Stimulated activated CD4-positive, alpha-beta T cell treated with anti-CD3 and anti-CD28 coated beads, Interleukin-12 subunit alpha, Interleukin-12 subunit beta, amount 100 ng/mL, for 48 hours (primary cell): ENCODE data around the gene UQCRC2.
A peak's percentile ranks its signal among the peaks of the same experiment; 100 is the strongest.
"Not testable (repeated sequence)": the region's sequence is repeated elsewhere in the genome, so short reads cannot be mapped to it uniquely, and the experiment has no call there.

Experiments
- DNase-seq, 3 donors: peaks; one replicate each; pipeline ENCODE4 v3.0.0-alpha.2; 2020; ENCODE audit warnings: low read depth in 2 of 3, low spot score in 1 of 3

The UQCRC2 gene

DNA sequence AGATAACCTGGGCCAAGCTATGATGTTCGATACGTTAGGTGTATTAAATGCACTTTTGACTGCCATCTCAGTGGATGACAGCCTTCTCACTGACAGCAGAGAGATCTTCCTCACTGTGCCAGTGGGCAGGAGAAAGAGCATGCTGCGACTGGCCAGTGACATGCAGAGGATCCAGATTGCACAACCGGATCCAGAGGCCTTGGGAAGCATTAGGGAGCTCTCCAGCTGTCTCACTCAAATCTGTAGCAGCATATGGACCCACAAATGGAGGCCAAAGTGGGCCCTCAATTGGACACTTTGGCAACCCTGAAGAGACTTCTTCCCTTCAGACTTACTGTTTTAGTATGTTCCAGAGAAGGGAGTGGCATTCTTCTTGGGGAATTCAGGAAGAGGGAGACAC, 26.9 kb downstream of the UQCRC2 start:
- no peak for DNase-seq

DNA sequence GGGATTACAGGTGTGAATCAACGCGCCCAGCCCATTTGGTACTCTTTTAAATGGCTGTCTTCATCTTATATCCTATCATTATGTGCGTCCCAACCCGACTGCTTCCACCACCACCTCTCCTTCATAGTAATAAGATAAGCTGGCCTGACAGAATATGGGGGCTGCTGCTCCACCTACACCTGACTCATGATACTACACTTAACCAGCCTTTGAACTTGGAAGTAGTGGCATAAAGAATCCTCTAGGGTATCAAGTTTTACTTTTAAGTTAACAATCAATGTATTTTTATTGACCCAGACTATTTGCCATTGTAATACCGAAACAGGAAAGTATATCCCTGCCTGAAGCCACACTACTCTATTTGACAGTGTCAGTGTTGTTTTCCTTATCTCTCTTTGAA, 28.9 kb downstream of the UQCRC2 start:
- no peak for DNase-seq

DNA sequence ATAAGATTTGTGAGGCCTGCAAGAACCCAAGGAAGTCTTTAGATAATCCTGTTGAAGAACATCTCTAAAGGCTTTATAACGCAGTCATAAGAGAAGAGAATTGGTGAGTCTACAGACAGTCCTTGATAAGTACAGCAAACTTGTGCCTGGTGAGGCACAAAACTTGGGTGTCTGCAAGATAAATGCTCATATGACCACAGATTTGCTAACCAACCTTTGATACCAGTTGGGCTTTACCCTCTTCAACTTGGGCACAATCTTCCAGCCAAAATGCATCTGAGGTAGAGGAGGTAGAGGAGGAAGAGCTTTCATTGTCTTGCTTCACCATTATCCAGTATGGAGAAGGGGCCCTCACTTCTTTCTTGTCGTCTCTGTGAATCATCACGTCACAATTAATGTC, 30.9 kb downstream of the UQCRC2 start:
- no peak for DNase-seq

DNA sequence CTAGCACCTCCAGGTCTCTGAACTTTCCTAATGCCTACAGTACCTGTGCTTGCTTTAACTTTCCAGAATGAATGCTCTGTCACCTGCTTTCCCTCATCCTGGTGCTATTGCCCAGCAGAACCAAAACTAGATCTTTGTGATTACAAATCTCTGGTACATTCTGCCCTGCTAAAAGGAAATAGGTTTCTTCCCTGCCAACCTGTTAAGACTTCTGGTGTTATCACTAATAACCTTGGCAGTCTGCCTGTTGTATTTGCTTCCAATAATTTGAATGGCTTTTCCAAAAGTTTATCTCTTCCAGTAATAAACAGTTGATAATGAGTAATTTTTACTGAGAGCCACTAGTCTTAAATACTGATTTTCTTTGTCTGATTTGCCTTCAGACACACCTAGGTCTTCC, 32.4 kb downstream of the UQCRC2 start:
- no peak for DNase-seq

- no peak for DNase-seq
These were observed 33.6 kb downstream of the UQCRC2 start for GRCh38 chr16:21986692-21987246.

DNA sequence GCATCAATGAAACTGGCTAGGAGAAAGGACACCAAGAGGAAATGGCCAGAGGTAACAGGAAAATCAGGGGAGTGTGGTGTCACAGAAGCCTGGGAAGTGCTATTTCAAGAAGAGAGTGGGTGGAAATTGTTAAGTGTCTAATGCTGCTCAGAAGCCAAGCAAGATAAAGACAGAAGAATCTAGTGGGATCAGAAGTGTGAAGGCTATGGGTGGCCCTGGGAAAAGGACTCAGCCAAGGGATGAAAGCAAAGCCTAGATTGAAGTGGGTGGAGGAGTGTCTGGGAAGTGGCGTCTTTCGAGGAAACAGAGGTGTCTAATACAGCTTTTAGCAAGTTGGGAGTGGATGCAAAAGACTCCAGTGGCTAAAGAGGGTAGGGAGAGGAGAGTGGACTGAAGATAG, 34.3 kb downstream of the UQCRC2 start:
- no peak for DNase-seq

DNA sequence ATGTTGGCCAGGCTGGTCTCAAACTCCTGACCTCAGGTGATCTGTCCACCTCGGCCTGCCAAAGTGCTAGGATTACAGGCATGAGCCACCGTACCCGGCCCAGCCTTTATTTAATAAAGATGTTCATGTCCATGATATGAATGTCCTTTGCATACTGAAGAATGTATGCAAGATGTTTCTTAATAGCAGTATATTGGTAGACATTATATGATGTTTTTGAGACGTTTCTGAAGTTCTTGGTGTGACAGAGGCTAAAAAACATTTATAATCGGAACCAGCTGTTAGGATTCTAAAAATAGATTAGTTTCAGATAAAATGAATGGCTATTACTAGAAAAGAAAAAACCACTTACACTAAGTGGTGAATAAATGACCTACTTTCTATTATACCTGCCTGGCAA, 36.0 kb downstream of the UQCRC2 start:
- no peak for DNase-seq

- no peak for DNase-seq
These were observed 36.6 kb downstream of the UQCRC2 start for GRCh38 chr16:21989751-21990150.

GRCh38 chr16:21990381-21990944, 37.3 kb downstream of the UQCRC2 start:
- DNase-seq, result no peak

- no peak for DNase-seq
These were observed 38.5 kb downstream of the UQCRC2 start for GRCh38 chr16:21991621-21992020.

DNA sequence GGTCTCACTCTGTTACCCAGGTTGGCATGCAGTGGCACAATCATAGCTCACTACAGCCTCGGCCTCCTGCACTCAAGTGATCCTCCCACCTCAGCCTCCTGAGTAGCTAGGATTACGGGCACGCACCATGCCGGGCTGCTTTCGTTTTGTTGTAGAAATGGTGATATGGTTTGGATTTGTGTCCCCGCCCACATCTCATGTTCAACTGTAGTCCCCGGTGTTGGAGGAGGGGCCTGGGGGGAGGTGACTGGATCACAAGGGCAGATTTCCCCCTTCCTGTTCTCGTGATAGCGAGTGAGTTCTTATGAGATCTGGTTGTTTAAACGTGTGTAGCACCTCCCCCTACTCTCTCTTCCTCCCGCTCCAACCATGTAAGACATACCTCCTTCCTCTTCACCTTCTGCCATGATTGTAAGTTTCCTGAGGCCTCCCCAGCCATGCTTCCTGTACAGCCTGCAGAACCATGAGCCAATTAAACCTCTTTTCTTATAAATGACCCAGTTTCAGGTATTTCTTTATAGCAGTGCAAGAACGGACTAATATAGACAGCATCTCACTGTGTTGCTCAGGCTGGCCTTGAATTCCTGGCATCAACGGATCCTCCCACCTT, 41.8 kb downstream of the UQCRC2 start:
- no peak for DNase-seq

DNA sequence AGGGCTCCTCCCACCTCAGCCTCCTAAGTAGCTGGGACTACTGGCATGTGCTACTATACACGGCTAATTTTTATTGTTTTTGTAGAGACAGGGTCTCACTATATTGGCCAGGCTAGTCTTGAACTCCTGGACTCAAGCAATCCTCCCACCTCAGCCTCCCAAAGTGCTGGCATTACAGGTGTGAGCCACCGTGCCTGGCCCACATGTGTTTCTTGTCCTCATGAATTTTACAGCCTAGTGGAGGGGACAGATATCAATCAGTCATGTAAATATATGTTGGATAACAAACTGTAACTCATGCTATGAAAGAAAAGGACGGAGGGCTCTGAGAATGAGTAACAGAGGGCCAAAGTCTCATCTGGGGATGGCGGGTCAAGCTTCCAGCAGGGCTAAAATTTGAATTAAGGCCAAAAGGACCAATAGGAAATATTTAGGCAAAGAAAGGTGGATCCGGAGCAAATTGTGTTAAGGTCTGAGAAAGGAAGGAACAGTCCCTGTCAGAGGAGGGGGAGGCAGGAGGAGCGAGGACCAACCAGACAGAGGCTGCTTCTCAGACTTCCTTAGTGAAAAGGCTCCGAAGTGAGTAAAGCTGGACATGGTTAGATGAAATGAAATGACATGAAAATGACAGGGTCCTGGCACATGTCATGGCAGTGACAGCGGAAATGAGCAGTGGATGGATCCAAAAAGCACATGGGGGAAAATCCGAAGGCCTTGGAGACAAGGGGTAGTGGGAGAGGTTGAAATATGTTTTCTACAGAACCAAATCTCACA, 43.9 kb downstream of the UQCRC2 start:
- no peak for DNase-seq

DNA sequence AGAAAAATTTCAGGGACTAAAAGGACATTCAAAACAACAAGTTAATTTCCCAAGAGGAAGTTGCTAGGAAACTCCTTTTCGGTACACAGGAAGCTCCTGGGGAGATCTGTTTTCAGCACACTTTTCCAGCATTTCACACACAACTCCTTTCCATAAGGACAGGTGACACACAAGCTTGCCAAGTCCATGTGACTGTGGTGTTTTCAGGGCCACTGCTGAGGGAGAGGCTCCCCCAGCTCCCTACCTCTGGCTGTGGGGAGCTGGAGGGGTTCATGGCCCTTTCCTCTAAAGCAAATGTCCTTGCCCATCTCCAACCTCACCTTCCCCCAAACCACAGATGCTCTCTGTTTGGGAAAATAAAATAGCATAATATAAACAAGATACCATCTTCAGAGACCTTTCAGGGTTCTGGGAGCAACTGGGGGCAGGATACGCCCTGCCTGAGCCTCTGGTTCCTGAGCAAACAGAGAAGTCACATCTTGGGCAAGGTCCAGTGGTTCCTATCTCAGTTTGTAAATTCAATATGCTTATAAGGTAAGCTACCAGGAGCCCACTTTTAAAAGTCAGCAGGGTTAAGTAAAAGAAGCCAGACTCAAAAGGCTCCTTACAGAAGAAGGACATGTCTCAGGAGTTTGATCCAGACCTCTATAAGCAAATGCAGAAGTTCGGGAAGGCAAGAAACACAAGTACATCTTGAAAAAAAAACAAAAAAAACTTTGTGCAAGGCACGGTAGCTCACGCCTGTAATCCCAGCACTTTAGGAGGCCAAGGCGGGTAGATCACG, 44.7 kb downstream of the UQCRC2 start:
- no peak for DNase-seq

DNA sequence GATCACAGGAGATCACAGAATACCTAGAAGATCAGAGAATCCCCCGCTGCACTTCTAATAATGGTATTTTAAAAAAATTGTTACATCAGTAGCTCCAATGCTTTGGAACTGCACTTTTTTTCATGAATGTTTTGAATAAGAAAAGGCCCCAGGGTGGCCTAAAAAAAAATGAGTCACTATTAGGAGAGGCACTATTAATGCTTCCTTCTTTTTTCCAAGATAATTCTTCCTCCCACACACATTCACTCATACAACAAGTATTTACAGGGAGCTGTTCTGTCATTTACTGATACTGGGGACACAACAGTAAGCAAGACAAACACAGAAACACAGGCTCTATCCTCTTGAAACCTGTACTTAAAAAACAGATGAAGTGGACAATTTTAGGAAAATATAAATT, 48.4 kb downstream of the UQCRC2 start:
- DNase-seq, result no peak

- DNase-seq, result not testable (repeated sequence)
These were observed 48.9 kb downstream of the UQCRC2 start for GRCh38 chr16:22002047-22002446.

- no peak for DNase-seq
These were observed 50.0 kb downstream of the UQCRC2 start for GRCh38 chr16:22003195-22003594.

- no peak for DNase-seq
These were observed 51.2 kb downstream of the UQCRC2 start for GRCh38 chr16:22004341-22004740.

GRCh38 chr16:22005746-22006145, 52.6 kb downstream of the UQCRC2 start:
- no peak for DNase-seq

GRCh38 chr16:22006636-22007035, 53.5 kb downstream of the UQCRC2 start:
- DNase-seq, result no peak

DNA sequence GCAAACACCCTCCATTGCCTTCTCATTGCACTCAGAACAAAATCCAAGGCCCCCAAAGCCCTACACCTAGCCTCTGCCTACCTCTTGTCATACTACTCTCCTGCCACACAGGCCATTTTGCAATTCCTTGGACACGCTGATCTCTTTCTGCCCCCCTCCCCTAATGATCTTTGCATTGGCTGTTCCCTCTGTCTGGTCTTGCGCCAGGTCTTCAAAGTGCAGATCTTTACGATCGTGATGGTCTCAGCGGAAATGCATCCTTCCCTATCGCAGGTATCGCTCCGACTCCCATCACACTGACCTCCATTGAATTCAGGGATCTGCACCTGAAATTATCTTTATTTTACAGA, 54.0 kb downstream of the UQCRC2 start:
- no peak for DNase-seq

GRCh38 chr16:22007509-22008214, 54.5 kb downstream of the UQCRC2 start, which contains the start of gene MOSMO:
MOSMO (plus strand) TSS chr16:22008111; CDS start chr16:22008302, 191 bp downstream.
- DNase-seq, result peak in 2 of 3 donors; percentile 32 to 66
